Measurements from ENCODE around the gene HPCAL1. TPM values are rescaled to one million over a fixed set of nuclear protein-coding genes. Genes with fewer than 3 reads are reported as not detected.
"Not testable (repeated sequence)": the region's sequence is repeated elsewhere in the genome, so short reads cannot be mapped to it uniquely, and the experiment has no call there.

Gene HPCAL1
- total RNA-seq, 6 experiments from 2014 or later = 36.3 to 60.3 (median 57.2) TPM

DNA sequence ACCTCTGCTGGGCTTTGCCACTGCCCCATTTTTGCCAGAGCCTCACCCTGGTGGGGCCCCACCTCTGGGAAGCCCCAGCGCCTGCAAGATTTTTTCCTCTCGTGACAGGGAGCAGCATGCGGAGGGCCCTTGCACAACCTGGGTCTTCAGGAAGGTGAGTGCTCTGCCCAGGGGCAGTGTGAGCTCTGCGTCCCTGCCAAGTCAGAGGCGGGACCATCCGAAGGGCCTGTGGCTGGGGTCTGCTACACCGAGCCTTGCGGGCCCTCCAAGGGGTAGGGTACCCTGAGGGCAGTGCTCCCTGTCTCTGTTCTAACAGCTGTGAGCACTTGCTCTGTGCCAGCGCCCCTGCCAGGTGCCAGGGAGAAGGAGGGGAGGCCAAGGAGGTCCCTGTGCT is 151.2 kb downstream of the HPCAL1 start:
- TF ChIP-seq CTCF (IDR thresholded peaks at IDR 0.05) = no peak
- no peak overlapping the region for H3K27ac Mint-ChIP-seq
- H3K4me3 Mint-ChIP-seq = no peak overlapping the region
- peaks cover 49% of the 10 kb centered on the region for H3K4me1 Mint-ChIP-seq (ENCODE audit: low read depth)
- peaks cover 9% of the 10 kb centered on the region; the same call in 1 of the 2 replicates for H3K36me3 Mint-ChIP-seq (ENCODE audit: low read depth)
- DNase-seq = no peak
- H3K27me3 Mint-ChIP-seq (ENCODE audit: insufficient read depth) = peaks cover 2% of the 10 kb centered on the region
- no peaks in the 10 kb centered on the region for H3K9me3 Mint-ChIP-seq

DNA sequence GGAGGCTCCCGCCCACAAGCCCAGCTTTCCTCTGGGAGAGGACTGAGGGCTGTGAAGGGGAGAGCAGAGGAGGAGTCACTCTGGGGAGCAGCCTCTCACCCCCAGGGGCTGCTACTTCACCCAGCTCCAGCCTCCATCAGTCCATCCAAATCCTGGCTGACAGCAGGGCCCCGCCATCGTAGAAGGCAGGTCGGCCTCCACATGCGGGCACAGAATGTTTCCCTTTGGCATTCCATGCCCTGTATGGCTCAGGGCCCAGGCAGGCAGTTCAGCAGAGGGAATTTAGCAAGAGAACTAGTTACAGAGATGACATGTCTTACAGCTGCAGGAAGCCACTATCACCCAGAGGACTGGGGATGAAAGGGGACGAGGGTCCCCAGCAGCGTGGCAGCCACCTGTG is 151.8 kb downstream of the HPCAL1 start:
- peaks cover 9% of the 10 kb centered on the region; the same call in 1 of the 2 replicates for H3K36me3 Mint-ChIP-seq (ENCODE audit: low read depth)
- peaks cover 3% of the 10 kb centered on the region for H3K27me3 Mint-ChIP-seq (ENCODE audit: insufficient read depth)
- H3K4me3 Mint-ChIP-seq = no peak overlapping the region
- H3K27ac Mint-ChIP-seq = no peak overlapping the region
- H3K9me3 Mint-ChIP-seq = no peaks in the 10 kb centered on the region
- TF ChIP-seq CTCF (IDR thresholded peaks at IDR 0.05) = no peak
- no peak for DNase-seq
- H3K4me1 Mint-ChIP-seq (ENCODE audit: low read depth) = peaks cover 49% of the 10 kb centered on the region

DNA sequence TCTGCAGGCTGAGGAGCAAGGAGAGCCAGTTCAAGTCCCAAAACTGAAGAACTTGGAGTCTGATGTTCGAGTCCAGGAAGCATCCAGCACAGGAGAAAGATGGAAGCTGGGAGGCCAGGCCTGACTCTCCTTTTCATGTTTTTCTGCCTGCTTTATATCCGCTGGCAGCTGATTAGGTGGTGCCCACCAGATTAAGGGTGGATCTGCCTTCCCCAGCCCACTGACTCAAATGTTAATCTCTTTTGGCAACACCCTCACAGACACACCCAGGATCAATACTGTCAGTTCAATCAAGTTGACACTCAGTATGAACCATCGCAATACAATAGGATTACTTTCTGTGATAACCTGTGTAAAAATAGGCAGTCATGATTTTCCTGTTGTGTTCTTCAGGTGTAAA is 154.5 kb downstream of the HPCAL1 start:
- not testable (repeated sequence) for H3K27ac Mint-ChIP-seq; H3K36me3 Mint-ChIP-seq (ENCODE audit: low read depth); H3K9me3 Mint-ChIP-seq; H3K4me3 Mint-ChIP-seq; DNase-seq
- Mint-ChIP-seq H3K27me3 (ENCODE audit: insufficient read depth) (peaks cover 13% of the 10 kb centered on the region), H3K4me1 (ENCODE audit: low read depth) (peaks cover 30% of the 10 kb centered on the region)

- no peak overlapping the region for H3K4me3 Mint-ChIP-seq
- H3K9me3 Mint-ChIP-seq = no peaks in the 10 kb centered on the region
- peak; percentile 33 for DNase-seq
- TF ChIP-seq CTCF (IDR thresholded peaks at IDR 0.05) = no peak
- no peak overlapping the region for H3K27ac Mint-ChIP-seq
- peaks cover 16% of the 10 kb centered on the region for H3K27me3 Mint-ChIP-seq (ENCODE audit: insufficient read depth)
- H3K4me1 Mint-ChIP-seq (ENCODE audit: low read depth) = peaks cover 21% of the 10 kb centered on the region
- no peaks in the 10 kb centered on the region for H3K36me3 Mint-ChIP-seq (ENCODE audit: low read depth)
These were observed 155.3 kb downstream of the HPCAL1 start for GRCh38 chr2:10457846-10458598.

DNA sequence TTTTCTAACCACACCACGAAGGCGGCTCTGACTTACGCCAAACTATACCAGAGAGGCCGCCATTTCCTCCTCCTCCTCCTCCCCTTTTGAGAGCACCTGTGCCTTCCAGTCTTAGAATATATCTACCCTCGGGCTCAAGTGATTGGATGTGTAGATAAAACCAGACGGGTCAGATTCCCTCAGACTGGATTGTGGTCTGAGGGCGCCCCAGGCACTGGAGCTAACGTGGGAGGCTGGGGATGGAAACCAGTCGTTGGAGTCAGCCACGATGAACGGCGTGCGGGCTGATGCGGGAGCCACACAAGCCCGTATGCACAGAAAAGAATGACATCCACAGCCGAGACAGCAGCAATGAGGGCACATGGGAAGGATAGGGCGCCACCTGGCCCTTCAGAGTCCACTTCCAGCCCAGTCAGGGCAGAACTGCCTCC is 157.7 kb downstream of the HPCAL1 start:
- Mint-ChIP-seq H3K4me3 (no peak overlapping the region), H3K27ac (no peak overlapping the region)

More for the DNA sequence above, 157.7 kb downstream of the HPCAL1 start:
- peaks cover 9% of the 10 kb centered on the region for H3K4me1 Mint-ChIP-seq (ENCODE audit: low read depth)
- TF ChIP-seq CTCF (IDR thresholded peaks at IDR 0.05) = no peak
- no peak for DNase-seq
- H3K36me3 Mint-ChIP-seq (ENCODE audit: low read depth) = no peaks in the 10 kb centered on the region
- no peaks in the 10 kb centered on the region for H3K9me3 Mint-ChIP-seq
- H3K27me3 Mint-ChIP-seq (ENCODE audit: insufficient read depth) = peaks cover 22% of the 10 kb centered on the region
